ENCODE data around the gene ATL2.

ATL2 gene

GRCh38 chr2:38248707-38249106 lies 128.4 kb downstream of the ATL2 start:
- no peak for DNase-seq (ENCODE audit: low read depth)

GRCh38 chr2:38248255-38248654 lies 128.8 kb downstream of the ATL2 start:
- no peak for DNase-seq (ENCODE audit: low read depth)

GRCh38 chr2:38246105-38246504 lies 131.0 kb downstream of the ATL2 start:
- DNase-seq (ENCODE audit: low read depth) = no peak

GRCh38 chr2:38245114-38245641 lies 131.9 kb downstream of the ATL2 start:
- no peak for DNase-seq (ENCODE audit: low read depth)

GRCh38 chr2:38244301-38244700 lies 132.8 kb downstream of the ATL2 start:
- no peak for DNase-seq (ENCODE audit: low read depth)
